ENCODE data around the gene CXorf65.

Gene CXorf65

DNA sequence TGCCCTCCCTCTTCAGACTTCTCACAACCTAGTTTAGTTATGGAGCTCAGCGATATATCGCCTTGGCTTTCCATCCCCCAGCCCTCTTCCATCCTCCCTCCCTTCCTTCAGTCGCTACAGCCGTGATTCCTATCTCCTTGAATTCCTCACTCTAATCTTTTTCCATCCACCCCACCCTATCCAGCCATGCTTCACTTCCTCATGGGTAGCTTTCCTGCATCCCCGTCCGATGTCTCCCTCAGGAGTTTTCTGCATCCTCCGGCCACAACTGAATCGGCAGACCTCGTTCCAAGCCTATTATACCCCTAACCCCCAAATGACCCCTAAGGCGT, 38.9 kb downstream of the CXorf65 start:
- peak overlapping the region; percentile 74 for H3K4me3 ChIP-seq (ENCODE audit: low read depth, low read length)
- TF ChIP-seq, protein P1, sequence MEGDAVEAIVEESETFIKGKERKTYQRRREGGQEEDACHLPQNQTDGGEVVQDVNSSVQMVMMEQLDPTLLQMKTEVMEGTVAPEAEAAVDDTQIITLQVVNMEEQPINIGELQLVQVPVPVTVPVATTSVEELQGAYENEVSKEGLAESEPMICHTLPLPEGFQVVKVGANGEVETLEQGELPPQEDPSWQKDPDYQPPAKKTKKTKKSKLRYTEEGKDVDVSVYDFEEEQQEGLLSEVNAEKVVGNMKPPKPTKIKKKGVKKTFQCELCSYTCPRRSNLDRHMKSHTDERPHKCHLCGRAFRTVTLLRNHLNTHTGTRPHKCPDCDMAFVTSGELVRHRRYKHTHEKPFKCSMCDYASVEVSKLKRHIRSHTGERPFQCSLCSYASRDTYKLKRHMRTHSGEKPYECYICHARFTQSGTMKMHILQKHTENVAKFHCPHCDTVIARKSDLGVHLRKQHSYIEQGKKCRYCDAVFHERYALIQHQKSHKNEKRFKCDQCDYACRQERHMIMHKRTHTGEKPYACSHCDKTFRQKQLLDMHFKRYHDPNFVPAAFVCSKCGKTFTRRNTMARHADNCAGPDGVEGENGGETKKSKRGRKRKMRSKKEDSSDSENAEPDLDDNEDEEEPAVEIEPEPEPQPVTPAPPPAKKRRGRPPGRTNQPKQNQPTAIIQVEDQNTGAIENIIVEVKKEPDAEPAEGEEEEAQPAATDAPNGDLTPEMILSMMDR (conservative IDR thresholded peaks at IDR 0.05; ENCODE audit: low read depth, low read length): no peak
- DNase-seq (ENCODE audit: low read depth): no peak

DNA sequence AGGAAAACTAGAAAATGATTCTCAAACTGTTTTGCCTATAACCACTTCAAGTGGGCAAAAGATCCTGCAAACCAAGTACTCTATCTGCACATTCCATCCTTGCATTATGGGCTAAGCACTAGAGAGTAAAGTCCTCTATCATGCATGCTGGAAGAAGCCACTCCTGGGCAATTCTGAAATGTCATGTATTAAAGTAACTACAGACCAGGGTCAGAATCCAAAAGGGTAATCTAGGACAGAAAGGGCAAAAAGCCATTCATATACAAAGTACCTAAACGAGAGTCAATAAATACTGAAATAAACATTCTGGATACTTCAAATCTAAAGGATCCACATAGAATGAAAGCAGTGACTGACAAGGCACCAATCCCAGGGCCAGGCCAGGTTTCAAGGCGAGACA, 39.5 kb downstream of the CXorf65 start:
- TF ChIP-seq, protein P1 (conservative IDR thresholded peaks at IDR 0.05; ENCODE audit: low read depth, low read length): no peak
- H3K4me3 ChIP-seq (ENCODE audit: low read depth, low read length): peak overlapping the region; percentile 74
- no peak for DNase-seq (ENCODE audit: low read depth)

DNA sequence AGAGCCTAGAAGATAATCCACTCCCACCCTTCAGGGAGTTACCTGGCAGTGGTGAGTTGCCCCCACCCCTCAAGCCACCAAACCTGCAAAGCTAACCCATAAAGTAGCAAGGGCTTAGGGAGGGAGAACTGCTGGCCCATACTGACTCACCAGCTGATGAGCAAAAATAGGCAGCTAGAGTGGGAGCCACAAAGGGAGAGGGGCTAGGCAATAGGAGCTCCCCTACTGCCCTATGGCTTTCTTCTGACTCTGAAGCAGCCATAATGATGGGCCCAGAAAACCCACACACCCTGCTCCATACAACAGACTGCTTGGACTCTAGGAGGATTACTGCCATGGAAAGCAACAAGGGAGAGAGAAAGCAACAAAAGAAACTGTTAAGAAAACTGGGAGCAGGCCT, 46.4 kb downstream of the CXorf65 start:
- DNase-seq (ENCODE audit: low read depth): no peak
- no peak overlapping the region for H3K4me3 ChIP-seq (ENCODE audit: low read depth, low read length)
- TF ChIP-seq, protein P1 (conservative IDR thresholded peaks at IDR 0.05; ENCODE audit: low read depth, low read length): no peak

DNA sequence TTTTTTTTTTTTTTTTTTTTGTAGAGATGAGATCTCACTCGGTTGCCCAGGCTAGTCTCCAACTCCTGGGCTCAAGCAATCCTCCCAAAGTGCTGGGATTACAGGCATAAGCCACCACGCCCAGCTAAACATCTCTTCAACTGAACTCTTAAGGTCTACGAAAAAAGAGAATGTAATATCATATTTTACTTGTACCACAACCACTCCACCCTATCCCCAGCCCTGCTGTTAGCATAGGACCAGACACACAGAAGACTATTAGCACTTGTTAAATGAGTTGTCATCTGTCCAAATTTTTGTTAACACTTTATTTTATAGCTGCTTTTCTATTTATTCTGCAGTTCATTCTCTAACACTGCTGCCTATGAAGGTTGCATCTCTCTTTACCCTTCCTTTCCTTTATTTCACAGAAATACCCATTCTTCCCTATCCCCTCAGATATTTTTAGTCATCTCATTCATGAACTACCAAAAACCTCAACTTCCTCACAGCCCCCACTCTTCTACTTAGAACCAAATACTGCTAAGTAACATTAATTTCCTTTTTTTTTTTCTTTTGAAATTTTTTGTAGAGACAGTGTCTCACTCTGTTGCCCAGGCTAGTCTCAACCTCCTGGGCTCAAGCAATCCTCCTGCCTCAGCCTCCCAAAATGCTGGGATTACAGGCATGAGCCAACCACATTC, 48.6 kb downstream of the CXorf65 start:
- TF ChIP-seq, protein P1 (conservative IDR thresholded peaks at IDR 0.05; ENCODE audit: low read depth, low read length): no peak
- no peak overlapping the region for H3K4me3 ChIP-seq (ENCODE audit: low read depth, low read length)
- no peak for DNase-seq (ENCODE audit: low read depth)

DNA sequence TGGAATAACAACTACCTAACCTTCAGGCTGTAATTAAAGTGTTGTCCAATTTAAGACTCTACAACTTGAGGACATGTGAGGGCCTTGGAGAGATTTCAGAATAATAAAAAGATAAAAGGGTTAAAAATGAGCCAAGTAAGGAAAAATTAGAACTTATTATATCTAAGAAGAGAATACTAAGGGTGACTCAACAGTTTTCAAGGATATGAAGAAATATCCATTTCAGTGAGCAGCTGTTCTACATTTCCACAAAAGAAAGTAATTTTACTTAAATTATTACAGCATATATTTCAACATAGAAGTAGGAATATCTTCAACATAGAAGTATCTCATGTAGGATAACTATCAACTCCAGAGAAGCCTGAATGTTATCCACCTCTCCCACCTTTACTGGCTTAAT, 49.7 kb downstream of the CXorf65 start:
- DNase-seq (ENCODE audit: low read depth): peak; percentile 56
- H3K4me3 ChIP-seq (ENCODE audit: low read depth, low read length): no peak overlapping the region
- TF ChIP-seq, protein P1 (conservative IDR thresholded peaks at IDR 0.05; ENCODE audit: low read depth, low read length): no peak
